Stimulated activated CD4-positive, alpha-beta T cell treated with anti-CD3 and anti-CD28 coated beads, Interleukin-1b, Interleukin-23, amount 100 ng/mL, for 24 hours (primary cell): ENCODE results near the gene PCA3.
"Not testable (repeated sequence)": the region's sequence is repeated elsewhere in the genome, so short reads cannot be mapped to it uniquely, and the experiment has no call there.

ENCODE experiments used
- DNase-seq, 4 experiments: peaks; one replicate each; pipeline ENCODE4 v3.0.0-alpha.2; 2020; ENCODE audit warnings: low read depth in 4 of 4, low spot score in 1 of 4

The PCA3 gene

GRCh38 chr9:76764138-76764537, at the start of gene PCA3:
Gene PCA3 (plus strand): TSS chr9:76764438.
- DNase-seq, result no peak

- DNase-seq, result no peak
These were observed 48.1 kb upstream of the PCA3 start for GRCh38 chr9:76716085-76716672.

GRCh38 chr9:76717176-76717575, 47.1 kb upstream of the PCA3 start:
- no peak for DNase-seq

GRCh38 chr9:76717613-76718012, 46.6 kb upstream of the PCA3 start:
- DNase-seq, result no peak

GRCh38 chr9:76718166-76718565, 46.1 kb upstream of the PCA3 start:
- DNase-seq, result no peak

GRCh38 chr9:76720245-76720644, 44.0 kb upstream of the PCA3 start:
- DNase-seq, result no peak

- DNase-seq, result no peak
These were observed 39.2 kb upstream of the PCA3 start for GRCh38 chr9:76725011-76725546.

- no peak for DNase-seq
These were observed 38.4 kb upstream of the PCA3 start for GRCh38 chr9:76725885-76726284.

GRCh38 chr9:76729116-76729515, 35.1 kb upstream of the PCA3 start:
- no peak for DNase-seq

- no peak for DNase-seq
These were observed 34.1 kb upstream of the PCA3 start for GRCh38 chr9:76729980-76730737.

GRCh38 chr9:76730801-76731200, 33.4 kb upstream of the PCA3 start:
- DNase-seq, result no peak

GRCh38 chr9:76732341-76732958, 31.8 kb upstream of the PCA3 start:
- no peak for DNase-seq

GRCh38 chr9:76733096-76733495, 31.1 kb upstream of the PCA3 start:
- DNase-seq, result no peak

GRCh38 chr9:76734716-76735115, 29.5 kb upstream of the PCA3 start:
- no peak for DNase-seq

- no peak for DNase-seq
These were observed 26.9 kb upstream of the PCA3 start for GRCh38 chr9:76737154-76737902.

GRCh38 chr9:76738402-76738801, 25.8 kb upstream of the PCA3 start:
- DNase-seq, result no peak

GRCh38 chr9:76741524-76741923, 22.7 kb upstream of the PCA3 start:
- DNase-seq, result no peak

- not testable (repeated sequence) for DNase-seq
These were observed 21.3 kb upstream of the PCA3 start for GRCh38 chr9:76742890-76743289.

- no peak for DNase-seq
These were observed 20.3 kb upstream of the PCA3 start for GRCh38 chr9:76743931-76744330.

- DNase-seq, result no peak
These were observed 19.9 kb upstream of the PCA3 start for GRCh38 chr9:76744336-76744735.

GRCh38 chr9:76751001-76751400, 13.2 kb upstream of the PCA3 start:
- DNase-seq, result no peak

- DNase-seq, result no peak
These were observed 8.0 kb upstream of the PCA3 start for GRCh38 chr9:76756268-76756640.
